ENCODE measurements around the gene CEP170B.
"Not testable (repeated sequence)": the region's sequence is repeated elsewhere in the genome, so short reads cannot be mapped to it uniquely, and the experiment has no call there.

The CEP170B gene

DNA sequence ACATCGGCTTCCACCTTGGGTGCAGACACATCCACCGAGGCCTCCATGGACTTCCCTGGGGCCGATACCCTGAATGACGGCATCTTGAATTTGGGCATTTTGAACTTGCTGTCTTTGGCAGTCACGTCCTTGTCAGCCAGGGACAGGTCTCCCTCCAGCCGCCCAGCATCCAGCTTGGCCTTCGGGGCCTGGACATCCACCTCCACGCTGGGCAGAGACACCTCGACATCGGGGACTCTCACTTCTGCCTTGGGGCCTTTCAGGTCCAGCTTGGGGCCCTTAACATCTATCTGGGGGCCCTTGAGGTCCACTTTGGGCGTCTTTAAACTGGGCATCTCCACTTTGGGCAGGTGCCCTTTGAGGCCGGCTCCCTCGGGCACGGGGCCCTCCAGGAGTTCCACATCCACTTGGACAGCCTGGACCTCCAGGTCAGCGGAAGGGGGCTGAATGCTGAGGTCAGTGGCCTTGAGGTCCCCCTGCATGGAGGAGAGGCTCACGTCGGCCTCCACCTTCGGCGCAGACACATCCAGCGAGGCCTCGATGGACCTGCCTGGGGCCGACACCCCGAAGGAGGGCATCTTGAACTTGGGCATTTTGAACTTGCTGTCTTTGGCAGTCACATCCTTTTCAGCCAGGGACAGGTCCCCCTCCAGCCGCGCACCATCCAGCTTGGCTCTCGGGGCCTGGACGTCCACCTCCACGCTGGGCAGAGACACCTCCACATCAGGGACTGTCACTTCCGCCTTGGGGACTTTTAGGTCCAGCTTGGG, 79.6 kb downstream of the CEP170B start:
- not testable (repeated sequence) for DNase-seq (ENCODE audit: low read depth, low spot score)

DNA sequence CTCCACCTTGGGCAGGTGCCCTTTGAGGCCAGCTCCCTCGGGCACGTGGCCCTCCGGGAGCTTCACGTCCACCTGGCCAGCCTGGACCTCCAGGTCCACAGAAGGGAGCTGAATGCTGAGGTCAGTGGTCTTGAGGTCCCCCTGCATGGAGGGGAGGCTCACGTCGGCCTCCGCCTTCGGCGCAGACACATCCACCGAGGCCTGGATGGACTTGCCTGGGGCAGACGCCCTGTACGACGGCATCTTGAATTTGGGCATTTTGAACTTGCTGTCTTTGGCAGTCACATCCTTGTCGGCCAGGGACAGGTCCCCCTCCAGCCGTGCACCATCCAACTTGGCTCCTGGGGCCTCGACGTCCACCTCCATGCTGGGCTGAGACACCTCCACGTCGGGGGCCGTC, 80.2 kb downstream of the CEP170B start:
- DNase-seq (ENCODE audit: low read depth, low spot score) = not testable (repeated sequence)
